ENCODE results near the gene OR51M1. TPM values are rescaled to one million over a fixed set of nuclear protein-coding genes. Genes with fewer than 3 reads are reported as not detected.

The OR51M1 gene
- total and polyA plus RNA-seq, 9 of the 15 experiments (the other 6 are each of a cell fraction or from before 2014, with no cell fraction given): 0.01 to 0.18 (median 0.04) TPM; not detected in 6

DNA sequence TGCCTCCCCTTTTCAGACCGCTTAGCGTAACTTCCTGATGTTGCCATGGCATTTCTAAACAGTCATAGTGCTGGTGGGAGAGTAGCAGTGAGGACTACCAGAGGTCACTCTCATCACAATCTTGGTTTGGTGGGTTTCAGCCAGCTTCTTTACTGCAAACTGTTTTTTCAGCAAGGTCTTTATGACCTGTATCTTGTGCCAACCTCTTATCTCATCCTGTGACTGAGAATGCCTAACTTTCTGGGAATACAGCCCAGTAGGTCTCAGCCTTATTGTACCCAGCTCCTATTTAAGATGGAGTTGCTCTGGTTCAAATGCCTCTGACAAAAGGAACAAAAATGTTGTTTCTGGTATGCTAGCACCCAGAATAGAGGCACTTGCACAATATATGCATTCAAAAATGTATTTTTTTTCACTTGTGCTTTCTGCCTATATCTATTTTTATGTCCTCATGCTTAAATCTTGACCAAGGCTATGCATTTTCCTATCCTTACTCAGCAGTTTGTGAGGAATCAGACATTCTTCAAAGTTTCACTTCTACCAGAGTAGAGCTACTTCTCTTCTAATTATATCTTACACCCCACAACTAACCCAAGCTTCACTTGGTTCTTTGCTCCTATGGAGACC is 16.1 kb upstream of the OR51M1 start (continued):
- no peak for TF ChIP-seq ZNF444 (CRISPR knock-in tag; IDR thresholded peaks at IDR 0.05)
- TF ChIP-seq LARP7 (IDR thresholded peaks at IDR 0.05): no peak
- no peak for TF ChIP-seq SUPT5H (IDR thresholded peaks at IDR 0.05)
- no peak for TF ChIP-seq PHF8 (IDR thresholded peaks at IDR 0.05; ENCODE audit: borderline replicate concordance, low read length)
- TF ChIP-seq POLR2B (IDR thresholded peaks at IDR 0.05; ENCODE audit: low read depth, partially characterized antibody): no peak
- no peak for TF ChIP-seq ATF1 (CRISPR knock-in tag; IDR thresholded peaks at IDR 0.05)
- TF ChIP-seq ATF1 (tag; IDR thresholded peaks at IDR 0.05): no peak
- no peak for TF ChIP-seq RAD21 (CRISPR knock-in tag; conservative IDR thresholded peaks at IDR 0.05 in 1 of 2, IDR thresholded peaks at IDR 0.05 in 1 of 2)
- no peak for TF ChIP-seq RNF2 (IDR thresholded peaks at IDR 0.05)
- 0 out of 2 replicates have a peak, but pooled peaks have one; percentile 25 for TF ChIP-seq BACH1 (tag; IDR thresholded peaks at IDR 0.05)
- no peak for TF ChIP-seq ZNF274 (IDR thresholded peaks at IDR 0.05; ENCODE audit: borderline replicate concordance, low read depth, low read length)
- TF ChIP-seq NFE2L1 (tag; IDR thresholded peaks at IDR 0.05; ENCODE audit: borderline replicate concordance, low read depth): 0 out of 2 replicates have a peak, but pooled peaks have one; percentile 7
- TF ChIP-seq, protein P1, sequence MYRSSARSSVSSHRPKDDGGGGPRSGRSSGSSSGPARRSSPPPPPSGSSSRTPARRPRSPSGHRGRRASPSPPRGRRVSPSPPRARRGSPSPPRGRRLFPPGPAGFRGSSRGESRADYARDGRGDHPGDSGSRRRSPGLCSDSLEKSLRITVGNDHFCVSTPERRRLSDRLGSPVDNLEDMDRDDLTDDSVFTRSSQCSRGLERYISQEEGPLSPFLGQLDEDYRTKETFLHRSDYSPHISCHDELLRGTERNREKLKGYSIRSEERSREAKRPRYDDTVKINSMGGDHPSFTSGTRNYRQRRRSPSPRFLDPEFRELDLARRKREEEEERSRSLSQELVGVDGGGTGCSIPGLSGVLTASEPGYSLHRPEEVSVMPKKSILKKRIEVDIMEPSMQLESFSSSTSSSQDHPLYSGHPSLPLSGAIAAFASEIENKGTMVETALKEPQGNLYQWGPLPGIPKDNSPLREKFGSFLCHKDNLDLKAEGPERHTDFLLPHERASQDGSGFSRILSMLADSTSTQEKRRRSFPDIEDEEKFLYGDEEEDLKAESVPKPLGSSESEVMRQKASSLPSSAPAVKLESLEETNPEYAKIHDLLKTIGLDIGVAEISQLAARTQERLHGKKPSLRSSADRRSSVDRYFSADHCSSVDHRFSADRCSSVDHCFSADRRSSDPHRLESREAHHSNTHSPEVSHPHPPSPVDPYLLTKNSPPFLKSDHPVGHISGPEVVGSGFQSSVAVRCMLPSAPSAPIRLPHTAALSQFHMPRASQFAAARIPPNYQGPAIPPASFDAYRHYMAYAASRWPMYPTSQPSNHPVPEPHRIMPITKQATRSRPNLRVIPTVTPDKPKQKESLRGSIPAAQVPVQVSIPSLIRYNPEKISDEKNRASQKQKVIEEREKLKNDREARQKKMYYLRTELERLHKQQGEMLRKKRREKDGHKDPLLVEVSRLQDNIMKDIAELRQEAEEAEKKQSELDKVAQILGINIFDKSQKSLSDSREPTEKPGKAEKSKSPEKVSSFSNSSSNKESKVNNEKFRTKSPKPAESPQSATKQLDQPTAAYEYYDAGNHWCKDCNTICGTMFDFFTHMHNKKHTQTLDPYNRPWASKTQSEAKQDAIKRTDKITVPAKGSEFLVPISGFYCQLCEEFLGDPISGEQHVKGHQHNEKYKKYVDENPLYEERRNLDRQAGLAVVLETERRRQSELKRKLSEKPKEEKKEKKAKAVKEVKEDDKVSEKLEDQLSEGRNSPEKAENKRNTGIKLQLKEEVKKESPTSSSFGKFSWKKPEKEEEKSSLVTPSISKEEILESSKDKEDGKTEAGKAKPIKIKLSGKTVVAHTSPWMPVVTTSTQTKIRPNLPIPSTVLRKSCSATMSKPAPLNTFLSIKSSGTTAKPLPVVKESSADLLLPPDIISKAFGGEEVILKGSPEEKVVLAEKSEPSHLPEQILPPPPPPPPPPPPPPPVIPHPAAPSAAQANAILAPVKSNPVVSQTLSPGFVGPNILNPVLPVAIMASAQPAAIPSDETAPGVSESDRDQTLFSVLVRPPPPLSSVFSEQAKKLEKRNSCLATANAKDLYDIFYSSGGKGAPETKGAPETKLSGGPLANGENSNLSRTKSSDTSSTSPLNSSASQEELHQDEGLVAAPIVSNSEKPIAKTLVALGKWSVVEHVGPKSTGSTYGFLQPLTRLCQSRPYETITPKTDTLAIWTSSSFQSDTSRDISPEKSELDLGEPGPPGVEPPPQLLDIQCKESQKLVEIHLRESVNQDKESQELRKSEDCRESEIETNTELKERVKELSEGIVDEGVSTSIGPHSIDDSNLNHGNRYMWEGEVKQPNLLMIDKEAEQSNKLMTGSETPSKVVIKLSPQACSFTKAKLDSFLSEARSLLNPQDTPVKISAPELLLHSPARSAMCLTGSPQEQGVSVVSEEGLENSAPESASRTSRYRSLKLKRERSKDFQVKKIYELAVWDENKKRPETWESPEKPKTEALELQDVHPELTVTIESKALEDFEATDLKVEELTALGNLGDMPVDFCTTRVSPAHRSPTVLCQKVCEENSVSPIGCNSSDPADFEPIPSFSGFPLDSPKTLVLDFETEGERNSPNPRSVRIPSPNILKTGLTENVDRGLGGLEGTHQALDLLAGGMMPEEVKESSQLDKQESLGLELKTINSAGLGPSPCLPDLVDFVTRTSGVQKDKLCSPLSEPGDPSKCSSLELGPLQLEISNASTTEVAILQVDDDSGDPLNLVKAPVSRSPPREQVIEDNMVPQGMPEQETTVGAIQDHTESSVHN (IDR thresholded peaks at IDR 0.05; ENCODE audit: borderline replicate concordance in 1 of 2, low read depth in 1 of 2): no peak
- TF ChIP-seq, protein P2, sequence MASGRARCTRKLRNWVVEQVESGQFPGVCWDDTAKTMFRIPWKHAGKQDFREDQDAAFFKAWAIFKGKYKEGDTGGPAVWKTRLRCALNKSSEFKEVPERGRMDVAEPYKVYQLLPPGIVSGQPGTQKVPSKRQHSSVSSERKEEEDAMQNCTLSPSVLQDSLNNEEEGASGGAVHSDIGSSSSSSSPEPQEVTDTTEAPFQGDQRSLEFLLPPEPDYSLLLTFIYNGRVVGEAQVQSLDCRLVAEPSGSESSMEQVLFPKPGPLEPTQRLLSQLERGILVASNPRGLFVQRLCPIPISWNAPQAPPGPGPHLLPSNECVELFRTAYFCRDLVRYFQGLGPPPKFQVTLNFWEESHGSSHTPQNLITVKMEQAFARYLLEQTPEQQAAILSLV (tag; IDR thresholded peaks at IDR 0.05): peak; percentile 45; the same call in 1 of the 2 replicates
- TF ChIP-seq SIN3B (IDR thresholded peaks at IDR 0.05; ENCODE audit: low read depth): no peak
- no peak for TF ChIP-seq SRSF3 (IDR thresholded peaks at IDR 0.05; ENCODE audit: insufficient read depth, low read length)
- no peak for TF ChIP-seq MCM2 (IDR thresholded peaks at IDR 0.05; ENCODE audit: low read depth)
- TF ChIP-seq ZNF583 (CRISPR knock-in tag; IDR thresholded peaks at IDR 0.05): peak; percentile 40; the same call in 1 of the 2 replicates
- TF ChIP-seq, protein P3, sequence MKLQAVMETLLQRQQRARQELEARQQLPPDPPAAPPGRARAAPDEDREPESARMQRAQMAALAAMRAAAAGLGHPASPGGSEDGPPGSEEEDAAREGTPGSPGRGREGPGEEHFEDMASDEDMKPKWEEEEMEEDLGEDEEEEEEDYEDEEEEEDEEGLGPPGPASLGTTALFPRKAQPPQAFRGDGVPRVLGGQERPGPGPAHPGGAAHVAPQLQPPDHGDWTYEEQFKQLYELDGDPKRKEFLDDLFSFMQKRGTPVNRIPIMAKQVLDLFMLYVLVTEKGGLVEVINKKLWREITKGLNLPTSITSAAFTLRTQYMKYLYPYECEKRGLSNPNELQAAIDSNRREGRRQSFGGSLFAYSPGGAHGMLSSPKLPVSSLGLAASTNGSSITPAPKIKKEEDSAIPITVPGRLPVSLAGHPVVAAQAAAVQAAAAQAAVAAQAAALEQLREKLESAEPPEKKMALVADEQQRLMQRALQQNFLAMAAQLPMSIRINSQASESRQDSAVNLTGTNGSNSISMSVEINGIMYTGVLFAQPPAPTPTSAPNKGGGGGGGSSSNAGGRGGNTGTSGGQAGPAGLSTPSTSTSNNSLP (IDR thresholded peaks at IDR 0.05; ENCODE audit: borderline replicate concordance, low read depth, low read length): no peak

Measured in K562 (cell line).